GM21528 (cell line): ENCODE measurements around the gene LRRC73.
"Not testable (repeated sequence)": the region's sequence is repeated elsewhere in the genome, so short reads cannot be mapped to it uniquely, and the experiment has no call there.

Experiments used
- ATAC-seq: cut with Tn5 transposase; IDR thresholded peaks from one replicate; pipeline ENCODE4 v1.9.1; 2021; ENCODE audit warnings: mild to moderate bottlenecking, moderate library complexity; ENCODE audit not compliant: unreplicated experiment, low FRiP score

Gene LRRC73

GRCh38 chr6:43467265-43467664 lies 42.9 kb downstream of the LRRC73 start:
- ATAC-seq = not testable (repeated sequence)

GRCh38 chr6:43465948-43466347 lies 44.2 kb downstream of the LRRC73 start:
- no peak for ATAC-seq

- no peak for ATAC-seq
Observed at GRCh38 chr6:43464337-43464736, 45.8 kb downstream of the LRRC73 start.

GRCh38 chr6:43461936-43462335 lies 48.2 kb downstream of the LRRC73 start:
- ATAC-seq = no peak

- ATAC-seq = no peak
Observed at GRCh38 chr6:43460032-43460431, 50.1 kb downstream of the LRRC73 start.

GRCh38 chr6:43459535-43459934 lies 50.6 kb downstream of the LRRC73 start:
- ATAC-seq = no peak

- not testable (repeated sequence) for ATAC-seq
Observed at GRCh38 chr6:43458154-43458553, 52.0 kb downstream of the LRRC73 start.

GRCh38 chr6:43457643-43458042 lies 52.5 kb downstream of the LRRC73 start:
- no peak for ATAC-seq
